GM10847 (cell line): ENCODE data around the gene PPP1R12C.

ENCODE experiments used
- POLR2A ChIP-seq: IDR thresholded peaks from 2 replicates; pipeline ENCODE4 v1.6.1; 2011; ENCODE audit not compliant: insufficient read length; ENCODE audit errors: extremely low read depth

The PPP1R12C gene

DNA sequence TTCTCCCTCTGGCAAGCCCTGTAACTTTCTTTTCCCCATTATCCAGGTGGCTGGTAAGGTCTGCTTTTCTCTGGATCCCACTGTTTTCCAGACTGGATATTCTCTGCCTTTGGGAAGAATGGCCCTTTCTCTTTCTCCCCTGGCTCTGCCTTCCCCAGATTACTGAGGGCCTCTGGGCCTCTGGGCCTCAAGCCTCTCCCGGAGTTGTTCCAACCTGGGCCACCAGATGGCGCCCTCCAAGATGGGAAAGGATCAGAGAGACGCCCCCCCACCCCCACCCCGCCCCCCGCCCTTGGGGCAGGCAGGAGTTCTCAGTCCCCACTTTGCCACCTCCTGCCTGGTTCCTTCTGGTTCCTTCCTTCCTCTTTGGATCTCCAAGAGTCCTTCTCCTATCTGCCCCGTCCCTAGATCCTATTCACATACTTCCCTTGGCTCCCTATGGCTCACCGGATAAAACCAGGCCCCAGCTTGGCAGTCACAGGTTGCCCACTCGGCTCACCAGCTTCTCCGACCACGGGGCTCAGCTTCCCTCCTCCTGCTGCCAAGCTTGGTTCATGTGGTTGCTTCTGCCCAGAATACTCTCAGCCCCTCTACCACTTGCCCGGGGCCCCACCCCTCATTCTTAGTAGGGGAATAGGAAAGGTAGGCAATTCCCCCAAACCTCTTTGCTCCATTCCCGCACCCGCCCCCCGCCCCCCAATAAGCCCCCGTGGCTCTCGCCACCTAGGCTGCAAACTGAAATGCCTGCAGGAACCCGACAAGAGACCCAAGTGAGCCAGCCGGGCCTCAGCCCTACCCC is 28.7 kb downstream of the PPP1R12C start:
- no peak for TF ChIP-seq POLR2A

DNA sequence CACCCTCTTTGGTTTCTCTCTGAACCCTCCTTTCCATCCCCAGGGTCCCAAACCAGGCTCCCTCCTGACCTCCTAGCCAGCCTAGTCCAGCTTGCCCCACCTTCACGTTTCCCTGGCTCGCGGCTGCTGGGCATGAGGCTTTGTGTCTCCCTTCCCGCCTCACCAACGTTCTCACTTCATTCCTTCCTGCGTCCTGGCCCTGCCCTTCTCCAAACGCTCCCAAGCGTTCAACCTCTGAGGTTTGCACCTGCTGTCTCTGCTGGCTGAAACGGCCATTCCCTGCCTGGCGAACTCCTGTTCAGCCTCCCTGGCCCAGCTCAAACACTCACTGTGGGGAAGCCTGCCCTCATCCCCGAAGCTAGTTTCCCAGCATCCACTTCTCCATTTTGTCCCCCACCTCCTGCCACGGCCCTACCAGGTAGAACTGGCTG is 29.4 kb downstream of the PPP1R12C start:
- no peak for TF ChIP-seq POLR2A

DNA sequence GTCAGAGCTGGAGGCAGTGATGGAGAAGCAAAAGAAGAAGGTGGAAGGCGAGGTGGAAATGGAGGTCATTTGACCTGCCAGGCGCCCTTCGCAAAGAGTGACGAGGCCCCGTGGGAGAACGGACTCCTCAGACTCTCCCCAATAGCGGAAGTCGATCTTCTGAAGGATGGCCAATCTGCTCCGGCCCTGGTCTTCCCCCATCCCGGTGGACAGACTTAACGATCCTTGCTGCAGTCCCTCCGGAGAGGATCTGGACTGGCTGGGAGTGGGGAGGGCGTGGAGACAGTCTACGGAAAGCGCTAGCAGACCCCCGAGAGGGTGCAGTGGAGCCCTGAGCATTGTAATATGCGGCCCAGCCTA is 29.9 kb downstream of the PPP1R12C start:
- no peak for TF ChIP-seq POLR2A

DNA sequence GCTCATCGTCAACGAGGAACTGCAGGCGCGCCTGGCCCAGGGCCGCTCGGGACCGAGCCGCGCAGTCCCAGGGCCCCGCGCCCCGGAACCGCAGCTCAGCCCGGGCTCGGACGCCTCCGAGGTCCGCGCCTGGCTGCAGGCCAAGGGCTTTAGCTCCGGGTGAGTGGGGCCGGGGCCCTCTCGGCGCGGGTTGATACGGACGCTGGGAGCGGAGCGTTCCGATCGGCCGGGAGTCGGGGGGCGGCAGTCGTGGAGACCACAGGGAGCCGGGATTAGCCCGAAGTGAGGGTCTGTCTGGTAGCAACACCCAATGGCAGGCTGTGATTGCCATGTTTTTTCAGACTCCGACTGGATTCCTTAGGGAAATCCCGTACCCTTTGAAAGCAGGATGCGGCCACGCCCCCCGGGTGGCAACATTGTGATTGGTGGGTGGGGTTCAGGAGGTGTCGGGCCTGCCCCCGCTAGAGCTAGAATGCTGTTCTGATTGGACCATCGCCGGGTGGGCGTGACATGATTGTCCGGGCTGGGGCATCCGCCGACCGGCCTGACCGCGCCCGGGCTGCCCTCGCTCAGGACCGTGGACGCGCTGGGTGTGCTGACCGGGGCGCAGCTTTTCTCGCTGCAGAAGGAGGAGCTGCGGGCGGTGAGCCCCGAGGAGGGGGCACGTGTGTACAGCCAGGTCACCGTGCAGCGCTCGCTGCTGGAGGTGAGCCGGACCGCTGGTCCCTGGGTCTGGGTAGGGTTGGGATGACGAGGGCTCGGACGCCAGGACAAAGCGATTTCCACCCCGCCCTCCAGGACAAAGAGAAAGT is 30.5 kb downstream of the PPP1R12C start:
- TF ChIP-seq POLR2A, result no peak

DNA sequence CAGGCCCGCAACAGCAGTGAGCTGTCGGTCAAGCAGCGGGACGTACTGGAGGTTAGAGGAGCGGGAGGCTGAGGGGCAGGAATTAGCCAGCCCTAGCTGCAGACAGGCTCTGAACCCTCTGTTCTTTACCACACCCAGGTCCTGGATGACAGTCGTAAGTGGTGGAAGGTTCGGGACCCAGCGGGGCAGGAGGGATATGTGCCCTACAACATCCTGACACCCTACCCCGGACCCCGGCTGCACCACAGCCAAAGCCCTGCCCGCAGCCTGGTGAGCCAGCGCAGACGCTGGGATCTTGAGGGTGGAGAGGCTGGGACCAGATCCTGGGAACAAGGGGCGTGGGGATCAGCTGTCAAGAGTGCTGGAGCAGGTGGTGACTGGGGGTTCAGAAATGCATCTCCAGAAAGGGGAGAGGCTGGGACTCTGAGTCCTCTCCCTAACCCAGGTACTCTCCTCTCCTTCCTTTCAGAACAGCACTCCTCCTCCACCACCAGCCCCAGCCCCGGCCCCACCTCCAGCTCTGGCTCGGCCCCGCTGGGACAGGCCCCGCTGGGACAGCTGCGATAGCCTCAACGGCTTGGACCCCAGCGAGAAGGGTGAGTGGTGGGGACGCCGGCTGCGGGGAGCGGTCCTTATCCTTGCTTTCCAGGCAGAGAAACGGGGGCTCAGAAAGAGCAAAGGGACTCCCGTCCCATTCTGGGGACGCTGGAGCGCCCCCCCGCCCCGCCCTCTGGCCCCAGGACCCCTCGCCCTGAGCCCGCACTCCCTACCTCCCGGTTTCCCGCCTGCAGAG is 31.3 kb downstream of the PPP1R12C start:
- TF ChIP-seq POLR2A, result no peak

DNA sequence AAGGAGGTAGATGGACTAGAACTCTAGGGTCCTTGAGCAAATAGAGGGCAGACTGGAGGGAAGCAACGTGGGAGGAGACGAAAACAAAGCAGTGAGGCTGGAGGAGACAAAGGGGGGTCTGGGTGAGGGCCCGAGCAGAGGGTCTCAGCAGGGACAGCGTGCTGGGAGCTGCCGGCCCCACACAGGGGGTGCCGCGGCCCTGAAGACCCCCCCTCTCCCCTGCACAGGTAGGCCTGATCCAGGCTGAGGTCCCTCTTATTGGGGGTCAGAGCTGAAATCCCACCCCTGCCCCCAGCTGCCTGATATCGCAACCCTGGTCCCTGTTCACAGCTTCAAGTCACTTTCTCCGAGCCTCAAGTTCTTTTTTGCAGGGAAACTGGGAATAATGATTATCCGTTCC is 33.0 kb downstream of the PPP1R12C start:
- TF ChIP-seq POLR2A, result no peak

DNA sequence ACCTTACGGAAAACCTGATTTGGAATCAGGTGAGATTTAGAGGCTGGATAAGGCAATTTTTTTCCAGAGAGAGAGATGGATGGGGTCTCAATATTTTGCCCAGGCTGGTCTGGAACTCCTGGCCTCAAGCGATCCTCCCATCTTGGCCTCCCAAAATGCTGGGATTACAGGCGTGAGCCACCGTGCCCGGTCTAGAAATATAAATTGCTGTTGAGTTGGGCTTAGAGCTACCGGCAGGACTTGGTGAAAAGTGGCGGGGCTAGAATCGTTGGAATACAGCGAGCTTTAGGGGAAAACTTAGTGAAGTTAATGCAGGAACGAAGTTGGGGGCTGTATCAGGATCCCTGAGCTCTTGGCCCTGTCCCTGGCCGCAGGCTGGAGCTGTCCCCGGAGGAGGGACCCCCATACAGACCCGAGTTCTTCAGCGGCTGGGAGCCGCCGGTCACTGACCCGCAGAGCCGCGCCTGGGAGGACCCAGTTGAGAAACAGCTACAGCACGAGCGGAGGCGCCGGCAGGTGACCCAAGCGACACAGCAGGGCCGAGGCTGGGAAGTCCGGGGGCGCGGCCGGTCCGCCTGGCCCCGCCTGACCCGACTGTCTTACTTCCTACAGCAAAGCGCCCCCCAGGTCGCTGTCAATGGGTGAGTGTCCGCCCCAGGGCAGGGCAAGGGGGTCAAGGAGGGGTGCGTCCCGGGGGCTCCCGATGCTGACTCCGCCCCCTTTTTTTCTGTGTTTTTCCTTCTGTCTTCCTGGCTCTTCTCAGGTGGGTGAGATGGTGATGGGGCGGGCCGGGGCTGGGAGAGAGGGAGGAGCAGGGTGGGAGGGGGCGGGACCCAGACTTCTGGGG is 34.2 kb downstream of the PPP1R12C start:
- no peak for TF ChIP-seq POLR2A

DNA sequence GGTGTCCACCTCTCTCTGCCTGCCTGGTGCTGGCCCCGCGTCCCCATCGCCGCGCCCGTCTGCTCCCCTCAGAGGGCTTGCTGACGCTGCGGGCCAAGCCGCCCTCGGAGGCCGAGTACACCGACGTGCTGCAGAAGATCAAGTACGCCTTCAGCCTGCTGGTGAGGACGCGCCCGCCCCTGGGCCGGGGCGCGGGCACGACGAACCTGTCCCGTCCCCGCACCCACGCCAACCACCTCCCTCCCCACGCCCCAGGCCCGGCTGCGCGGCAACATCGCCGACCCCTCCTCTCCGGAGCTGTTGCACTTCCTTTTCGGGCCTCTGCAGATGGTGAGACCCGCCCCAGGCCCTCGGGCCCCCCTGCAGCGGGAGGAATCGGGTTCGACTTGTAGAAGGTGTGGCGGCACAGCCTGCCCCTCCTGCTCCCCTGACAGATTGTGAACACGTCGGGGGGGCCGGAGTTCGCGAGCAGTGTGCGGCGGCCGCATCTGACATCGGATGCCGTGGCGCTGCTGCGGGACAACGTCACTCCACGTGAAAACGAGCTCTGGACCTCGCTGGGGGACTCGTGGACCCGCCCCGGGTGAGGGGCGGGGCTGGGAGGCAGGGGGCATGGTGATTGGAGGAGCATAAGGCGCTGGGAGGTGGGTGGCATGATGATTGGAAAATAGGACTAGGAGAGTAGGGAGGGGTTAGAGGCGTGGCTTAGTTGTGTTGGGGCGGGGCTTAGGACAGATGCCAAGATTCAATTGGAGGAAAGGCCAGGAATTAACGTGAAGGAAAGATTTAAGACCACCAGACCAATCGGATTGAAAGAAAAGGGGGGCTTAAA is 35.2 kb downstream of the PPP1R12C start:
- no peak for TF ChIP-seq POLR2A

DNA sequence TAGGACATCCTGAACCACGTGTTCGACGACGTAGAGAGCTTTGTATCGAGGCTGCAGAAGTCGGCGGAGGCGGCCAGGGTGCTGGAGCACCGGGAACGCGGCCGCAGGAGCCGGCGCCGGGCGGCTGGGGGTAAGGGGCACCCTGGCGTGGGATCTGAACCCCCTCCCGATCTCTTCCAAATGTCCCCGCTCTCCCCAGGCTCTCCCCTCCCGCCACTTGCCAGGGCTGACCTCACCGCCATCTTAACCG is 35.7 kb downstream of the PPP1R12C start:
- no peak for TF ChIP-seq POLR2A

DNA sequence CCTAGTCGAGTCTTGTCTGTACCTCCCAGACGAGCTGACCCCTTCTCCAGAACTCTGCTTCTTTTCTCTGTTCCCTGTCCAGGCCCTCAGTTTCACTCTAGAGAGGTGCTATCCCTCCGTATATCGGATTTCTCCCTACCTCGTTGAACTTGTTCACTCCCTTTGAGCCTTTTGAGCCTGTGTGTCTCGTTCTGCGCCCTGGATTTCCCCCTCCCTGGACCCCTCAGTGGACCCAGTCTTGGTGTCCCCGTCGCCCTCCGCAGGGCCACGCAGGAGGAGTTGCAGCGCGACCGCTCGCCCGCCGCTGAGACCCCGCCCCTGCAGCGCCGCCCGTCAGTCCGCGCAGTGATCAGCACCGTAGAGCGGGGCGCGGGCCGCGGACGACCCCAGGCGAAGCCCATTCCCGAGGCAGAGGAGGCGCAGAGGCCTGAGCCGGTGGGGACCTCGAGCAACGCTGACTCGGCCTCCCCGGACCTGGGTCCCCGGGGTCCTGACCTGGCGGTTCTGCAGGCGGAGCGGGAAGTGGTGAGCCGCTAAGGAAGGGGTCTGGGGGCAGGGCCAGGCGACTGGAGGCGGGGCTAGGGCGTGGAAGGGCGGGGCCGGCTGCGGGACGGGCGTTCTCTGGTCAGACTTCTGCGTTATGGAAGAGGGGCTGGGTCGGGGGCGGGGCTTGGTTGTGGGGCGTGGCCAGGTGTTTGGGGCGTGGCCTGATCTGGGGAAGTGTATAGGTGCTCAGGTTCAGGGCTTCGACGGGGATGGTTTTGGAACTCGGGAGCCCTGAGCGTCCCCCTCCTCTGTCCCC is 36.3 kb downstream of the PPP1R12C start:
- TF ChIP-seq POLR2A, result peak; percentile 25

DNA sequence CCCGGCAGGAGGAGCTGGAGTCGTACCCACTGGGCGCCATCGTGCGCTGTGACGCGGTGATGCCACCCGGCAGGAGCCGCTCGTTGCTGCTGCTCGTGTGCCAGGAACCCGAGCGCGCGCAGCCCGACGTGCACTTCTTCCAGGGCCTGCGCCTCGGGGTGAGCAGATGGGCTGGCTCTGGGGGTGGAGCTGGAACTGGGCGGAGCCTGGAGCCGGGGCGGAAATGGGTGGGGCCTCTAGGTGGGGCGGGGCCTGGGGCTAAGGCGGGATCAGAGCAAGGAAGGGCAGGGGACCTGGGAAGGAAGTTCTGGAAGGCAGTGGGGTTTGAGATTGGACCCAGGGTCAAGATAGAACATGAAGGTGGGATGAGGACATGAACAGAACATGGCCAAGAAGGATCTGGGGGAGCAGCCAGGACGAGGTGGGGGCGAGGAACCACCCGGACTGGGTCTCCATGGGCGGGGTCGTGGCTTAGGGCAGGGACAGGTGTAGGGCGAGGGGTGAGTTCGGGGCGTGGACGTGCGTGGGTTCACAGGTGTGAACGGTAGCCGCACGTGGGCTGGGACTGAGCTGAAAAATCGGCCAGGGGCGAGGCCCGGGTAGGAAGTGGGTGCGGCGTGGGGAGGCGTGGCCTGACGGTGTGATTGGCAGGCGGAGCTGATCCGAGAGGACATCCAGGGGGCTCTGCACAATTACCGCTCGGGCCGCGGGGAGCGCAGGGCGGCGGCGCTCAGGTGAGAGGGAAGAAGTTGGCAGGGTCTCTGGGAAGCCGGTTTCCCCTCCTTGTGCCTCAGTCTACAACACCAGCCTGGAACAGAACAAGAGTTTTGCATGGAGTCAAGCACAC is 37.1 kb downstream of the PPP1R12C start:
- TF ChIP-seq POLR2A, result no peak

DNA sequence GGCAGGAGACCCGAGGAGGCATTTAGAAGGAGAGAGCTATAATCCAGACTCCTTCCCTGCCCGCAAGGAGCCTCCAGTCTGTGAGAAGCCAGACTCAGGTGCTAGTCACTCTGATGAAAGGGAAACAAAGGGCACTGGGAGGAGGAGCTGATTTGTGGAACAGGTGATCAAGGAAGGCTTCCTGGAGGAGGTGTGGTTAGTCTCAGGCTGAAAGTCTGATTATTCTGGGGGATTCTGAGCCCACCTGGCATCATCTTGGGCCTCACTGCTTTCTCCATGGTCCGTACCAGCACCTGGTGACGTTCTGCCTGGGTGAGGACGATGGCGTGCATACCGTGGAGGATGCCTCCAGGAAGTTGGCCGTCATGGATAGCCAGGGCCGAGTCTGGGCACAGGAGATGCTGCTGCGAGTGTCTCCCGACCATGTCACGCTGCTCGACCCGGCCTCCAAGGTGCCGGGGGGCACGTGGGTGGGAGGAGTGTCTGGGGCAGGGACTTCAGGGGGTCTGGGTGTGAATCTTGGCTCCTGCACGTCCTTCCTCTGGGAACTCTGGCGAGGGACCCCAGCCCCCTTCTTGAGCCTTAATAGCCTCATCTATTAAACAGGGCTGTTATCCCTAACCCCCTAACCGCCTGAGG is 37.9 kb downstream of the PPP1R12C start:
- TF ChIP-seq POLR2A, result no peak

DNA sequence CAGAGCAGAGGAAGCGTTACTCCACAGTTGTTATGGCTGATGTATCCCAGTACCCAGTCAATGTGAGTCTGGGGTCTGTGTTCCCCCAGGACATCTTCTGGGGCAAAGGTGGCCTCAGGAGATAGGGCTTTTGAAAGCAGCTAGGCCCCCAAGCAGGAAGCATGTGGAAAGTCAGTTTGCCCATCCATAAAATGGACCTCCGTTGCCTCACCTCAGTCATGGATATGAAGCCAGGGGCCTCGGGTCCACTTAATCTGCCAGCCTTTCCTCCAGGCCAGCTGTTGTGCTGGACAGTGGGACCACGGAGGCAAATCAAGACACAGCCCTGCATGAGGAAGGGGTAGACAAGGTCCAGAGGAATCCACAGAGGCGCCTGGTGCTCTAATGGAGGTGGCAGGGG is 38.4 kb downstream of the PPP1R12C start:
- TF ChIP-seq POLR2A, result no peak
